ENCODE results near the gene ANGPTL2.

ANGPTL2 gene

DNA sequence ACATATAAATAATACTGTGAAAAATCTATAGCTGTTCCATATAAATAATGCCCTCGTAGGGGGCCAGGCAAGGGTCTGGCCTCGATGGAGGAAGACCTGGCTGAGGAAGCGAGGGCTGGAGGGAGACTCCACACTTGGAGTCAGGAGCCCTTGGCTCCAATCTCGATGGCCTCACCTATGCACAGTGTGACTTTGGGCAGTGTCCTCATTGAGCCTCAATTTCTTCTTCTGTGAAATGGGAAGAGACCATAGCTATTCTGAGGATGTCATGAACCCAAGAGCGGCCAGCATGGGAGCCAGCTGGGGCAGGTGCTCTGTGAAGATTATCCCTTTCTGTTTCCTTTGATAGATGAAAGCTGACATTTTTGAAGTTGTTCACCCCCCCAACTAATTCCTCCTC is 24.8 kb downstream of the ANGPTL2 start:
- Histone ChIP-seq H3K79me2 (ENCODE audit: insufficient read depth, low read length) (no peaks in the 10 kb centered on the region), H3K4me2 (ENCODE audit: low read length) (no peak overlapping the region), H3K9me3 (ENCODE audit: low read length) (no peaks in the 10 kb centered on the region), H2AFZ (ENCODE audit: low read length) (no peak overlapping the region), H3K9me2 (ENCODE audit: low read depth, low read length) (no peaks in the 10 kb centered on the region), H4K20me1 (ENCODE audit: insufficient read depth, low read length) (no peaks in the 10 kb centered on the region), H3F3A (ENCODE audit: insufficient read depth, low read length) (no peaks in the 10 kb centered on the region), H3K36me3 (ENCODE audit: insufficient read depth, low read length) (no peaks in the 10 kb centered on the region), H3K4me3 (ENCODE audit: low read depth, low read length, poor library complexity, severe bottlenecking) (no peak overlapping the region), H3K27ac (ENCODE audit: low read depth, low read length, poor library complexity, severe bottlenecking) (no peak overlapping the region), H3K4me1 (ENCODE audit: insufficient read depth, low read length, severe bottlenecking) (no peaks in the 10 kb centered on the region), H3K9ac (ENCODE audit: low read length) (no peak overlapping the region), H3K27me3 (ENCODE audit: insufficient read depth, low read length) (no peaks in the 10 kb centered on the region)
- TF ChIP-seq, protein P1, sequence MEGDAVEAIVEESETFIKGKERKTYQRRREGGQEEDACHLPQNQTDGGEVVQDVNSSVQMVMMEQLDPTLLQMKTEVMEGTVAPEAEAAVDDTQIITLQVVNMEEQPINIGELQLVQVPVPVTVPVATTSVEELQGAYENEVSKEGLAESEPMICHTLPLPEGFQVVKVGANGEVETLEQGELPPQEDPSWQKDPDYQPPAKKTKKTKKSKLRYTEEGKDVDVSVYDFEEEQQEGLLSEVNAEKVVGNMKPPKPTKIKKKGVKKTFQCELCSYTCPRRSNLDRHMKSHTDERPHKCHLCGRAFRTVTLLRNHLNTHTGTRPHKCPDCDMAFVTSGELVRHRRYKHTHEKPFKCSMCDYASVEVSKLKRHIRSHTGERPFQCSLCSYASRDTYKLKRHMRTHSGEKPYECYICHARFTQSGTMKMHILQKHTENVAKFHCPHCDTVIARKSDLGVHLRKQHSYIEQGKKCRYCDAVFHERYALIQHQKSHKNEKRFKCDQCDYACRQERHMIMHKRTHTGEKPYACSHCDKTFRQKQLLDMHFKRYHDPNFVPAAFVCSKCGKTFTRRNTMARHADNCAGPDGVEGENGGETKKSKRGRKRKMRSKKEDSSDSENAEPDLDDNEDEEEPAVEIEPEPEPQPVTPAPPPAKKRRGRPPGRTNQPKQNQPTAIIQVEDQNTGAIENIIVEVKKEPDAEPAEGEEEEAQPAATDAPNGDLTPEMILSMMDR (IDR thresholded peaks at IDR 0.05; ENCODE audit: low read length): no peak
- TF ChIP-seq EZH2 (IDR thresholded peaks at IDR 0.05; ENCODE audit: borderline replicate concordance, low read length): no peak

GRCh38 chr9:127096208-127096607 is 26.2 kb downstream of the ANGPTL2 start:
- H3K36me3 ChIP-seq (ENCODE audit: insufficient read depth, low read length): no peaks in the 10 kb centered on the region
- H2AFZ ChIP-seq (ENCODE audit: low read length): no peak overlapping the region
- no peaks in the 10 kb centered on the region for H3F3A ChIP-seq (ENCODE audit: insufficient read depth, low read length)
- no peaks in the 10 kb centered on the region for H3K4me1 ChIP-seq (ENCODE audit: insufficient read depth, low read length, severe bottlenecking)
- no peaks in the 10 kb centered on the region for H3K27me3 ChIP-seq (ENCODE audit: insufficient read depth, low read length)
- no peaks in the 10 kb centered on the region for H4K20me1 ChIP-seq (ENCODE audit: insufficient read depth, low read length)
- H3K79me2 ChIP-seq (ENCODE audit: insufficient read depth, low read length): no peaks in the 10 kb centered on the region
- H3K27ac ChIP-seq (ENCODE audit: low read depth, low read length, poor library complexity, severe bottlenecking): no peak overlapping the region
- no peak overlapping the region for H3K4me2 ChIP-seq (ENCODE audit: low read length)
- H3K9ac ChIP-seq (ENCODE audit: low read length): no peak overlapping the region
- no peaks in the 10 kb centered on the region for H3K9me3 ChIP-seq (ENCODE audit: low read length)
- no peak overlapping the region for H3K4me3 ChIP-seq (ENCODE audit: low read depth, low read length, poor library complexity, severe bottlenecking)
- TF ChIP-seq, protein P1 (IDR thresholded peaks at IDR 0.05; ENCODE audit: low read length): no peak
- no peak for TF ChIP-seq EZH2 (IDR thresholded peaks at IDR 0.05; ENCODE audit: borderline replicate concordance, low read length)
- H3K9me2 ChIP-seq (ENCODE audit: low read depth, low read length): no peaks in the 10 kb centered on the region

GRCh38 chr9:127095411-127095810 is 27.0 kb downstream of the ANGPTL2 start:
- no peaks in the 10 kb centered on the region for H3F3A ChIP-seq (ENCODE audit: insufficient read depth, low read length)
- no peaks in the 10 kb centered on the region for H3K9me2 ChIP-seq (ENCODE audit: low read depth, low read length)
- H3K4me1 ChIP-seq (ENCODE audit: insufficient read depth, low read length, severe bottlenecking): no peaks in the 10 kb centered on the region
- H3K4me2 ChIP-seq (ENCODE audit: low read length): no peak overlapping the region
- TF ChIP-seq, protein P1 (IDR thresholded peaks at IDR 0.05; ENCODE audit: low read length): no peak
- no peak for TF ChIP-seq EZH2 (IDR thresholded peaks at IDR 0.05; ENCODE audit: borderline replicate concordance, low read length)
- H3K79me2 ChIP-seq (ENCODE audit: insufficient read depth, low read length): no peaks in the 10 kb centered on the region
- H3K27ac ChIP-seq (ENCODE audit: low read depth, low read length, poor library complexity, severe bottlenecking): no peak overlapping the region
- no peaks in the 10 kb centered on the region for H4K20me1 ChIP-seq (ENCODE audit: insufficient read depth, low read length)
- H3K9me3 ChIP-seq (ENCODE audit: low read length): no peaks in the 10 kb centered on the region
- no peak overlapping the region for H3K9ac ChIP-seq (ENCODE audit: low read length)
- no peak overlapping the region for H2AFZ ChIP-seq (ENCODE audit: low read length)
- H3K4me3 ChIP-seq (ENCODE audit: low read depth, low read length, poor library complexity, severe bottlenecking): no peak overlapping the region
- H3K36me3 ChIP-seq (ENCODE audit: insufficient read depth, low read length): no peaks in the 10 kb centered on the region
- H3K27me3 ChIP-seq (ENCODE audit: insufficient read depth, low read length): no peaks in the 10 kb centered on the region
